Gastroesophageal sphincter (tissue), 2 donors: Measurements from ENCODE around the gene GRID2.

Experiments
- EP300 ChIP-seq: sonication (generic); formaldehyde crosslinking; IDR thresholded peaks from one replicate; pipeline ENCODE4 v1.6.1; 2017; ENCODE audit warnings: antibody characterized with exemption, mild to moderate bottlenecking
- POLR2A ChIP-seq, 2 donors: fragments of 450-650 bp; IDR thresholded peaks; one replicate each; pipeline ENCODE4 v1.6.1; 2017; ENCODE audit warnings: antibody characterized with exemption in 2 of 2, mild to moderate bottlenecking in 2 of 2, moderate library complexity in 1 of 2

GRCh38 chr4:92789741-92790140 lies 486.0 kb downstream of the GRID2 start:
- no peak for TF ChIP-seq EP300
- no peak for TF ChIP-seq POLR2A (IDR thresholded peaks at IDR 0.05)
